NCI-H1048 (cell line): Measurements from ENCODE around the gene KCTD8.
"Not testable (repeated sequence)": the region's sequence is repeated elsewhere in the genome, so short reads cannot be mapped to it uniquely, and the experiment has no call there.

ENCODE experiments used
- DNase-seq: peaks from one replicate; lab custom pipeline; 2025; lab: John Stamatoyannopoulos, UW

Gene KCTD8

GRCh38 chr4:44326741-44327140, 121.9 kb downstream of the KCTD8 start:
- DNase-seq = no peak

GRCh38 chr4:44320833-44321232, 127.8 kb downstream of the KCTD8 start:
- DNase-seq = no peak

GRCh38 chr4:44319129-44319528, 129.5 kb downstream of the KCTD8 start:
- DNase-seq = no peak

- no peak for DNase-seq
These were observed 134.9 kb downstream of the KCTD8 start for GRCh38 chr4:44313702-44314101.

- DNase-seq = no peak
These were observed 161.1 kb downstream of the KCTD8 start for GRCh38 chr4:44287505-44287904.

- DNase-seq = no peak
These were observed 169.1 kb downstream of the KCTD8 start for GRCh38 chr4:44279469-44279868.

- no peak for DNase-seq
These were observed 169.5 kb downstream of the KCTD8 start for GRCh38 chr4:44279066-44279465.

- no peak for DNase-seq
These were observed 191.1 kb downstream of the KCTD8 start for GRCh38 chr4:44257461-44257860.

GRCh38 chr4:44256414-44256813, 192.2 kb downstream of the KCTD8 start:
- no peak for DNase-seq

- DNase-seq = no peak
These were observed 211.0 kb downstream of the KCTD8 start for GRCh38 chr4:44237643-44238042.

GRCh38 chr4:44235897-44236296, 212.7 kb downstream of the KCTD8 start:
- no peak for DNase-seq

GRCh38 chr4:44232262-44232661, 216.3 kb downstream of the KCTD8 start:
- no peak for DNase-seq

GRCh38 chr4:44231006-44231405, 217.6 kb downstream of the KCTD8 start:
- no peak for DNase-seq

GRCh38 chr4:44228326-44228725, 220.3 kb downstream of the KCTD8 start:
- no peak for DNase-seq

- DNase-seq = no peak
These were observed 227.2 kb downstream of the KCTD8 start for GRCh38 chr4:44221407-44221806.

- no peak for DNase-seq
These were observed 237.9 kb downstream of the KCTD8 start for GRCh38 chr4:44210750-44211149.

GRCh38 chr4:44196796-44197195, 251.8 kb downstream of the KCTD8 start:
- no peak for DNase-seq

- no peak for DNase-seq
These were observed 254.2 kb downstream of the KCTD8 start for GRCh38 chr4:44194365-44194764.

GRCh38 chr4:44186850-44187246, 261.8 kb downstream of the KCTD8 start:
- DNase-seq = no peak

GRCh38 chr4:44186096-44186849, 262.3 kb downstream of the KCTD8 start:
- no peak for DNase-seq

GRCh38 chr4:44181491-44182349, 266.9 kb downstream of the KCTD8 start:
- not testable (repeated sequence) for DNase-seq

- DNase-seq = not testable (repeated sequence)
These were observed 280.8 kb downstream of the KCTD8 start for GRCh38 chr4:44167766-44168165.

- no peak for DNase-seq
These were observed 282.7 kb downstream of the KCTD8 start for GRCh38 chr4:44165938-44166337.
